ENCODE results near the gene SPACA4.
"Not testable (repeated sequence)": the region's sequence is repeated elsewhere in the genome, so short reads cannot be mapped to it uniquely, and the experiment has no call there.

The SPACA4 gene

GRCh38 chr19:48571378-48572162 is 35.0 kb upstream of the SPACA4 start:
- H3K9me3 ChIP-seq (replicated peaks in 1 of 11), result no peaks in the 10 kb centered on the region
- no peaks in the 10 kb centered on the region for H3K27me3 ChIP-seq
- H3K27ac ChIP-seq, result no peak overlapping the region
- H3K4me3 ChIP-seq, result no peak overlapping the region
- no peak overlapping the region for H3K9ac ChIP-seq
- no peaks in the 10 kb centered on the region; a peak in 1 of 22 replicates for H4K20me1 ChIP-seq
- H3K4me2 ChIP-seq, result no peak overlapping the region
- TF ChIP-seq Cebpa-rat (IDR thresholded peaks at IDR 0.05), result no peak
- H3K4me1 ChIP-seq, result peaks cover 10 to 31% (median 23%) of the 10 kb centered on the region in 10 experiments
- H3K36me3 ChIP-seq, result no peaks in the 10 kb centered on the region

GRCh38 chr19:48573163-48573505 is 33.4 kb upstream of the SPACA4 start:
- Histone ChIP-seq H3K4me3 (no peak overlapping the region), H3K27me3 (no peaks in the 10 kb centered on the region), H3K4me1 (peaks cover 3 to 18% (median 11%) of the 10 kb centered on the region in 10 experiments; a peak in 19 of 20 replicates), H3K27ac (no peak overlapping the region), H3K36me3 (no peaks in the 10 kb centered on the region), H3K9me3 (replicated peaks in 1 of 11) (no peaks in the 10 kb centered on the region), H3K9ac (no peak overlapping the region), H4K20me1 (no peaks in the 10 kb centered on the region; a peak in 1 of 22 replicates), H3K4me2 (no peak overlapping the region)
- no peak for TF ChIP-seq Cebpa-rat (IDR thresholded peaks at IDR 0.05)

- Histone ChIP-seq H3K36me3 (no peaks in the 10 kb centered on the region), H3K4me2 (no peak overlapping the region), H3K9me3 (replicated peaks in 1 of 11) (no peaks in the 10 kb centered on the region), H3K9ac (no peak overlapping the region), H3K4me3 (no peak overlapping the region), H3K4me1 (peaks cover 0 to 12% (median 5%) of the 10 kb centered on the region in 10 experiments; a peak in 7 of 20 replicates), H3K27ac (no peak overlapping the region), H3K27me3 (no peaks in the 10 kb centered on the region), H4K20me1 (no peaks in the 10 kb centered on the region)
- TF ChIP-seq Cebpa-rat (IDR thresholded peaks at IDR 0.05), result no peak
These were observed 30.5 kb upstream of the SPACA4 start for GRCh38 chr19:48575931-48576622.

- H4K20me1 ChIP-seq; H3K9me3 ChIP-seq (replicated peaks in 1 of 11); H3K27me3 ChIP-seq; H3K27ac ChIP-seq; H3K36me3 ChIP-seq; H3K4me3 ChIP-seq; H3K4me2 ChIP-seq; H3K9ac ChIP-seq: not testable (repeated sequence)
- H3K4me1 ChIP-seq, result peaks cover 0 to 10% (median 6%) of the 10 kb centered on the region in 10 experiments; a peak in 16 of 20 replicates
These were observed 28.6 kb upstream of the SPACA4 start for GRCh38 chr19:48577908-48578307.

- Histone ChIP-seq H3K9me3 (replicated peaks in 1 of 11) (no peaks in the 10 kb centered on the region), H3K9ac (no peak overlapping the region), H3K4me1 (peaks cover 6 to 19% (median 15%) of the 10 kb centered on the region in 10 experiments), H3K4me3 (no peak overlapping the region), H4K20me1 (no peaks in the 10 kb centered on the region), H3K36me3 (no peaks in the 10 kb centered on the region), H3K4me2 (no peak overlapping the region), H3K27ac (no peak overlapping the region), H3K27me3 (no peaks in the 10 kb centered on the region)
- TF ChIP-seq Cebpa-rat (IDR thresholded peaks at IDR 0.05), result no peak
These were observed 27.7 kb upstream of the SPACA4 start for GRCh38 chr19:48578891-48579290.

GRCh38 chr19:48582168-48582567 is 24.4 kb upstream of the SPACA4 start:
- Histone ChIP-seq H3K9me3 (replicated peaks in 1 of 11) (no peaks in the 10 kb centered on the region), H4K20me1 (no peaks in the 10 kb centered on the region), H3K36me3 (no peaks in the 10 kb centered on the region), H3K9ac (no peak overlapping the region), H3K27me3 (no peaks in the 10 kb centered on the region), H3K4me2 (no peak overlapping the region), H3K27ac (no peak overlapping the region), H3K4me3 (no peak overlapping the region), H3K4me1 (peaks cover 6 to 25% (median 13%) of the 10 kb centered on the region in 10 experiments)
- TF ChIP-seq Cebpa-rat (IDR thresholded peaks at IDR 0.05), result no peak

GRCh38 chr19:48587387-48587786 is 19.2 kb upstream of the SPACA4 start:
- peak overlapping the region in 1 of 11 experiments; percentile 18; a peak in 1 of 22 replicates for H3K9ac ChIP-seq
- TF ChIP-seq Cebpa-rat (IDR thresholded peaks at IDR 0.05), result no peak

GRCh38 chr19:48588670-48589401 is 17.7 kb upstream of the SPACA4 start:
- Histone ChIP-seq H3K27me3 (no peaks in the 10 kb centered on the region), H3K4me1 (peaks cover 7 to 52% (median 25%) of the 10 kb centered on the region in 10 experiments), H3K27ac (peak overlapping the region in 4 of 11 experiments; percentile 20 to 42 (median 34); a peak in 6 of 22 replicates), H3K4me2 (peak overlapping the region; percentile 17 to 65 (median 58); a peak in 21 of 22 replicates), H3K36me3 (no peaks in the 10 kb centered on the region), H4K20me1 (no peaks in the 10 kb centered on the region), H3K9ac (peak overlapping the region in 8 of 11 experiments; percentile 12 to 62 (median 36); a peak in 10 of 22 replicates), H3K9me3 (replicated peaks in 1 of 11) (no peaks in the 10 kb centered on the region), H3K4me3 (peak overlapping the region in 6 of 10 experiments; percentile 20 to 55 (median 36); a peak in 9 of 20 replicates)
- TF ChIP-seq Cebpa-rat (IDR thresholded peaks at IDR 0.05), result no peak

More at GRCh38 chr19:48587387-48587786, 19.2 kb upstream of the SPACA4 start:
- Histone ChIP-seq H3K9me3 (replicated peaks in 1 of 11) (no peaks in the 10 kb centered on the region), H3K4me2 (no peak overlapping the region; a peak in 1 of 22 replicates), H3K27me3 (no peaks in the 10 kb centered on the region), H3K4me1 (peaks cover 15 to 60% (median 23%) of the 10 kb centered on the region in 10 experiments), H4K20me1 (no peaks in the 10 kb centered on the region), H3K27ac (no peak overlapping the region), H3K4me3 (no peak overlapping the region), H3K36me3 (no peaks in the 10 kb centered on the region)

GRCh38 chr19:48591021-48591420 is 15.5 kb upstream of the SPACA4 start:
- Histone ChIP-seq H3K4me3 (no peak overlapping the region), H3K9me3 (replicated peaks in 1 of 11) (no peaks in the 10 kb centered on the region), H3K9ac (no peak overlapping the region; a peak in 1 of 22 replicates), H3K36me3 (no peaks in the 10 kb centered on the region), H3K4me1 (peaks cover 3 to 48% (median 24%) of the 10 kb centered on the region in 10 experiments; a peak in 17 of 20 replicates), H3K27ac (0 out of 22 replicates have a peak overlapping the region, but pooled peaks of 1 of the 11 experiments have one; percentile 32), H4K20me1 (no peaks in the 10 kb centered on the region), H3K27me3 (no peaks in the 10 kb centered on the region), H3K4me2 (peak overlapping the region in 9 of 11 experiments; percentile 17 to 59 (median 26); a peak in 6 of 22 replicates)
- no peak for TF ChIP-seq Cebpa-rat (IDR thresholded peaks at IDR 0.05)

Measured in BLaER1 treated with 17β-estradiol and CSF1 and Interleukin-3, amounts not matched to agents 10 nM and 100 nM (cell line).